A673 (cell line): ENCODE data around the gene NUDT8. TPM values are rescaled to one million over a fixed set of nuclear protein-coding genes. Genes with fewer than 3 reads are reported as not detected.

ENCODE experiments used
- BruUV-seq: library from RNA; stranded (reverse); fragments of 400-500 nt; replicated peaks from 2 replicates; lab custom pipeline; 2021; lab: Mats Ljungman, UMichigan
- CTCF ChIA-PET: fragments of 300-600 bp; sonication (Branson Sonifier 250); formaldehyde crosslinking; loops from one replicate; lab custom pipeline; 2022; ENCODE audit warnings: antibody characterized with exemption; lab: Charles Lee
- POLR2A ChIA-PET: fragments of 300-600 bp; sonication (Branson Sonifier 250); formaldehyde crosslinking; loops from one replicate; lab custom pipeline; 2022; ENCODE audit warnings: antibody characterized with exemption; ENCODE audit not compliant: low non-redundant PET; lab: Charles Lee
- DNase-seq: peaks from one replicate; pipeline ENCODE4 v3.0.0-alpha.2; 2015; ENCODE audit warnings: low spot score
- H3K27ac ChIP-seq: fragments of 200-600 bp; sonication (generic); 2 replicates; pipeline ENCODE4 v1.5.1; 2016; ENCODE audit warnings: mixed run types, low read depth, mild to moderate bottlenecking, mixed read lengths, antibody characterized with exemption, low read length; ENCODE audit not compliant: poor library complexity, severe bottlenecking
- H3K27me3 ChIP-seq: fragments of 200-600 bp; sonication (generic); replicated peaks from 2 replicates; pipeline ENCODE4 v1.6.1; 2017; ENCODE audit warnings: mixed run types, low read depth, mild to moderate bottlenecking, mixed read lengths, antibody characterized with exemption, low read length; ENCODE audit not compliant: insufficient read depth, poor library complexity
- H3K36me3 ChIP-seq: fragments of 200-600 bp; sonication (generic); 2 replicates; pipeline ENCODE4 v1.6.1; 2016; ENCODE audit warnings: mixed run types, mild to moderate bottlenecking, mixed read lengths, antibody characterized with exemption, low read length; ENCODE audit not compliant: insufficient read depth, poor library complexity, severe bottlenecking
- H3K4me1 ChIP-seq: fragments of 200-600 bp; sonication (generic); 2 replicates; pipeline ENCODE4 v1.6.1; 2017; ENCODE audit warnings: mixed run types, mild to moderate bottlenecking, mixed read lengths, antibody characterized with exemption, low read length; ENCODE audit not compliant: insufficient read depth, poor library complexity, severe bottlenecking
- H3K4me3 ChIP-seq: fragments of 200-600 bp; sonication (generic); 2 replicates; pipeline ENCODE4 v1.5.1; 2016; ENCODE audit warnings: low read depth, mixed run types, mild to moderate bottlenecking, mixed read lengths, low read length; ENCODE audit not compliant: poor library complexity, severe bottlenecking
- H3K9me3 ChIP-seq: fragments of 200-600 bp; sonication (generic); 2 replicates; pipeline ENCODE4 v1.6.1; 2016; ENCODE audit warnings: mixed run types, low read depth, mild to moderate bottlenecking, mixed read lengths, antibody characterized with exemption, low read length; ENCODE audit not compliant: poor library complexity, severe bottlenecking
- EZH2 ChIP-seq: fragments of 200-600 bp; sonication (generic); IDR thresholded peaks from 2 replicates; pipeline ENCODE4 v1.6.1; 2017; ENCODE audit warnings: borderline replicate concordance, low read depth, mild to moderate bottlenecking, mixed read lengths, antibody characterized with exemption, low read length; ENCODE audit not compliant: poor library complexity, severe bottlenecking
- intact Hi-C: fragments of 100-400 bp; cut with micrococcal nuclease; formaldehyde crosslinking; loops from one replicate; pipeline ENCODE4 v1.10.0; 2022; ENCODE audit not compliant: unreplicated experiment
- total RNA-seq: library from RNA; stranded (reverse); gene quantifications from 2 replicates; pipeline ENCODE4 v1.2.3, GENCODE V29; 2021
- TF ChIP-seq, protein P1 (sequence below): fragments of 300-800, 200-600 bp; sonication (generic); conservative IDR thresholded peaks from 2 replicates; pipeline ENCODE4 v1.5.1; 2017; ENCODE audit warnings: low read depth, mild to moderate bottlenecking, antibody characterized with exemption, low read length, moderate library complexity, mixed read lengths

Gene NUDT8
- total RNA-seq, 1 experiment from 2014 or later, result 3.4 TPM

DNA sequence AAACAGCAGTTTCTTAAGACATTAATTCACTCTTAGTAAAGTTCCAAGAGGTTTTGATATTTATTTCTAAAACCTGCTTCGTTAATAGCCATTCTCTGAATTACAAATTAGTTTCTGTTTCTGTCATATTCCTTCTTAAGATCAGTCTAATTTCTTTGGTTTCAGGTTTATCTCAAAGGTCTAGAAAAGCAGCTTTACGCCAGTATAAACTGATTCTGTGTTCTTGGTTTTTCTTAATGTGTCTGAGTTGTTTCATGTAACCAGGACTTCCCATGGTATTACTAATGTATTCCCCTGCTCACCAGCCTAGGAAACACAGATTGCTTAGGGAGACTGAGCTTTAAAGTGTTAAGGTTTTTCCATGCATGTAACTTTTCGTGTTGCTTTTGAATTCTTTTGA is 27.6 kb upstream of the NUDT8 start:
- H3K9me3 ChIP-seq, result peaks cover 12% of the 10 kb centered on the region
- no peaks in the 10 kb centered on the region for H3K4me1 ChIP-seq
- ChIA-PET CTCF (no interaction called here), POLR2A (no interaction called here)
- no peak overlapping the region for H3K27ac ChIP-seq
- H3K27me3 ChIP-seq, result no peaks in the 10 kb centered on the region
- DNase-seq, result no peak
- H3K4me3 ChIP-seq, result no peak overlapping the region
- TF ChIP-seq, protein P1, sequence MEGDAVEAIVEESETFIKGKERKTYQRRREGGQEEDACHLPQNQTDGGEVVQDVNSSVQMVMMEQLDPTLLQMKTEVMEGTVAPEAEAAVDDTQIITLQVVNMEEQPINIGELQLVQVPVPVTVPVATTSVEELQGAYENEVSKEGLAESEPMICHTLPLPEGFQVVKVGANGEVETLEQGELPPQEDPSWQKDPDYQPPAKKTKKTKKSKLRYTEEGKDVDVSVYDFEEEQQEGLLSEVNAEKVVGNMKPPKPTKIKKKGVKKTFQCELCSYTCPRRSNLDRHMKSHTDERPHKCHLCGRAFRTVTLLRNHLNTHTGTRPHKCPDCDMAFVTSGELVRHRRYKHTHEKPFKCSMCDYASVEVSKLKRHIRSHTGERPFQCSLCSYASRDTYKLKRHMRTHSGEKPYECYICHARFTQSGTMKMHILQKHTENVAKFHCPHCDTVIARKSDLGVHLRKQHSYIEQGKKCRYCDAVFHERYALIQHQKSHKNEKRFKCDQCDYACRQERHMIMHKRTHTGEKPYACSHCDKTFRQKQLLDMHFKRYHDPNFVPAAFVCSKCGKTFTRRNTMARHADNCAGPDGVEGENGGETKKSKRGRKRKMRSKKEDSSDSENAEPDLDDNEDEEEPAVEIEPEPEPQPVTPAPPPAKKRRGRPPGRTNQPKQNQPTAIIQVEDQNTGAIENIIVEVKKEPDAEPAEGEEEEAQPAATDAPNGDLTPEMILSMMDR, result no peak
- TF ChIP-seq EZH2, result no peak
- BruUV-seq, result no TSS peak
- no peaks in the 10 kb centered on the region for H3K36me3 ChIP-seq
- intact Hi-C loops, result no loop called here

GRCh38 chr11:67656278-67656922 is 26.7 kb upstream of the NUDT8 start:
- DNase-seq, result no peak
- H3K36me3 ChIP-seq, result no peaks in the 10 kb centered on the region
- no TSS peak for BruUV-seq
- H3K4me1 ChIP-seq, result no peaks in the 10 kb centered on the region
- POLR2A ChIA-PET, result interaction anchor here (0.7 kb wide), 1 partner anchor 1145 kb away, joined by 11 read pairs; no protein-coding TSS in a partner anchor
- no peak overlapping the region for H3K27ac ChIP-seq
- no peak overlapping the region for H3K4me3 ChIP-seq
- CTCF ChIA-PET, result no interaction called here
- no peaks in the 10 kb centered on the region for H3K27me3 ChIP-seq
- peaks cover 12% of the 10 kb centered on the region for H3K9me3 ChIP-seq
- intact Hi-C loops, result no loop called here
- TF ChIP-seq, protein P1, result no peak
- TF ChIP-seq EZH2, result no peak

DNA sequence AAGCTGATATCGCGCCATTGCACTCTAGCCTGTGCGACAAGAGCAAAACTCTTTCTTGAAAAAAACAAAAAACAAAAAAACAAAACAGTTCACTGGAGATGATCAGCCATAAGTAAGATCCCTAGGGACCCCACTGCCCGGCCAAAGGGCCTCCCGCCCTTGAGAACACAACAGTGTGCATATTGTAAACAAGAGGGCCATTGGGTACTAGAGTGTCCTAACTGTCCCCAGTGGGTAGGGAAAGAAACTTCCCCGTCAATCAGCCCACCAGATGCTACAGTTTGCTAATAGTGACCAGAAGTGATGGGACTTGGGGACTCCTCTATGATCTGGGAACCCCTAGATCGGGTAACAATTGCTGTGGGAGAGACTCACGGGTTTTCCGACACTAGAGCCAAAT is 24.5 kb upstream of the NUDT8 start:
- intact Hi-C loops, result no loop called here
- no TSS peak for BruUV-seq
- peaks cover 9% of the 10 kb centered on the region for H3K4me1 ChIP-seq
- H3K36me3 ChIP-seq, result no peaks in the 10 kb centered on the region
- H3K9me3 ChIP-seq, result peaks cover 12% of the 10 kb centered on the region
- no peaks in the 10 kb centered on the region for H3K27me3 ChIP-seq
- no peak for TF ChIP-seq EZH2
- TF ChIP-seq, protein P1, result no peak
- H3K27ac ChIP-seq, result no peak overlapping the region
- CTCF ChIA-PET, result no interaction called here
- H3K4me3 ChIP-seq, result no peak overlapping the region
- POLR2A ChIA-PET, result no interaction called here
- no peak for DNase-seq
